SU-DHL-6 (cell line): ENCODE measurements around the gene UPK3A.
A peak's percentile ranks its signal among the peaks of the same experiment; 100 is the strongest.

ENCODE experiments used
- H2AFZ ChIP-seq: fragments of 200-600 bp; sonication (generic); 2 replicates; pipeline ENCODE4 v1.6.1; 2014; ENCODE audit warnings: low read depth, mild to moderate bottlenecking, moderate library complexity, mixed read lengths, antibody characterized with exemption, low read length; ENCODE audit not compliant: severe bottlenecking
- H3F3A ChIP-seq: fragments of 200-600 bp; shearing (Covaris generic); 2 replicates; pipeline ENCODE4 v1.6.0; 2016; ENCODE audit warnings: antibody characterized with exemption, mild to moderate bottlenecking; ENCODE audit not compliant: insufficient read depth
- H3K27ac ChIP-seq: fragments of 200-600 bp; sonication (generic); 2 replicates; pipeline ENCODE4 v1.5.1; 2016; ENCODE audit warnings: low read depth, mild to moderate bottlenecking, low read length, moderate library complexity, mixed read lengths
- H3K27me3 ChIP-seq: fragments of 200-600 bp; sonication (generic), shearing (Covaris generic); 2 replicates; pipeline ENCODE4 v1.6.0; 2014; ENCODE audit warnings: mild to moderate bottlenecking, low read length
- H3K36me3 ChIP-seq: fragments of 200-600 bp; sonication (generic); 2 replicates; pipeline ENCODE4 v1.6.1; 2014; ENCODE audit warnings: mild to moderate bottlenecking, low read length, mixed read lengths
- H3K4me2 ChIP-seq: fragments of 300-600, 200-600 bp; shearing (Covaris generic), sonication (generic); 2 replicates; pipeline ENCODE4 v1.6.0; 2014; ENCODE audit warnings: low read length, low read depth, mild to moderate bottlenecking; ENCODE audit not compliant: poor library complexity, severe bottlenecking
- H3K4me3 ChIP-seq: fragments of 200-600 bp; sonication (generic); 2 replicates; pipeline ENCODE4 v1.5.1; 2014; ENCODE audit warnings: antibody characterized with exemption, low read length, mild to moderate bottlenecking, mixed read lengths; ENCODE audit not compliant: insufficient read depth, poor library complexity, severe bottlenecking
- H3K79me2 ChIP-seq: fragments of 200-600 bp; sonication (generic); 2 replicates; pipeline ENCODE4 v1.6.1; 2014; ENCODE audit warnings: mild to moderate bottlenecking, low read length, moderate library complexity; ENCODE audit not compliant: insufficient read depth
- H3K9ac ChIP-seq: fragments of 200-600 bp; sonication (generic); 2 replicates; pipeline ENCODE4 v1.7.0; 2014; ENCODE audit warnings: mild to moderate bottlenecking, low read length
- H3K9me2 ChIP-seq: fragments of 200-600 bp; sonication (generic); replicated peaks from 2 replicates; pipeline ENCODE4 v1.6.1; 2014; ENCODE audit warnings: low read length; ENCODE audit not compliant: insufficient read depth
- H3K9me3 ChIP-seq: fragments of 200-600 bp; sonication (generic); 2 replicates; pipeline ENCODE4 v1.6.1; 2014; ENCODE audit warnings: low read length, mixed read lengths; ENCODE audit not compliant: insufficient read depth
- H4K20me1 ChIP-seq: fragments of 200-600 bp; sonication (generic); 2 replicates; pipeline ENCODE4 v1.6.1; 2014; ENCODE audit warnings: low read depth, mild to moderate bottlenecking, antibody characterized with exemption, low read length, moderate library complexity, mixed read lengths
- CTCF ChIP-seq: fragments of 200-600 bp; sonication (generic); IDR thresholded peaks from one replicate; pipeline ENCODE4 v1.5.1; 2017; ENCODE audit warnings: antibody characterized with exemption, mild to moderate bottlenecking, low read length, moderate library complexity; ENCODE audit not compliant: insufficient read depth, poor library complexity, severe bottlenecking
- EZH2phosphoT487 ChIP-seq: fragments of 200-600 bp; sonication (generic), shearing (Covaris generic); conservative IDR thresholded peaks from 2 replicates; pipeline ENCODE4 v1.6.1; 2018; ENCODE audit warnings: mild to moderate bottlenecking, antibody characterized with exemption, low read length, moderate library complexity, mixed read lengths

Gene UPK3A

GRCh38 chr22:45261407-45262088 lies 23.2 kb upstream of the UPK3A start:
- no peaks in the 10 kb centered on the region for H4K20me1 ChIP-seq
- no peak overlapping the region for H3K9ac ChIP-seq
- no peaks in the 10 kb centered on the region for H3K79me2 ChIP-seq
- H2AFZ ChIP-seq = no peak overlapping the region
- H3K27me3 ChIP-seq = no peaks in the 10 kb centered on the region
- no peaks in the 10 kb centered on the region for H3K9me2 ChIP-seq
- H3K9me3 ChIP-seq = no peaks in the 10 kb centered on the region
- no peak overlapping the region for H3K27ac ChIP-seq
- H3K4me2 ChIP-seq = no peak overlapping the region
- H3F3A ChIP-seq = no peaks in the 10 kb centered on the region
- H3K4me3 ChIP-seq = no peak overlapping the region
- H3K36me3 ChIP-seq = no peaks in the 10 kb centered on the region
- TF ChIP-seq EZH2phosphoT487 (no peak), CTCF (no peak)

GRCh38 chr22:45262195-45262930 lies 22.4 kb upstream of the UPK3A start:
- Histone ChIP-seq H3K4me2 (peak overlapping the region; percentile 23), H3K79me2 (no peaks in the 10 kb centered on the region), H2AFZ (no peak overlapping the region), H3K9me2 (no peaks in the 10 kb centered on the region), H3K4me3 (peak overlapping the region; percentile 5), H3K27ac (no peak overlapping the region), H3K9ac (no peak overlapping the region), H3F3A (no peaks in the 10 kb centered on the region), H3K27me3 (no peaks in the 10 kb centered on the region), H3K9me3 (no peaks in the 10 kb centered on the region), H4K20me1 (no peaks in the 10 kb centered on the region), H3K36me3 (no peaks in the 10 kb centered on the region)
- TF ChIP-seq CTCF = no peak
- no peak for TF ChIP-seq EZH2phosphoT487

- Histone ChIP-seq H2AFZ (no peak overlapping the region), H4K20me1 (no peaks in the 10 kb centered on the region), H3K9me2 (no peaks in the 10 kb centered on the region), H3K9me3 (no peaks in the 10 kb centered on the region), H3K79me2 (no peaks in the 10 kb centered on the region), H3K4me2 (peak overlapping the region; percentile 23), H3K4me3 (peak overlapping the region; percentile 5), H3K27ac (peak overlapping the region; percentile 18; the same call in 1 of the 2 replicates), H3K27me3 (no peaks in the 10 kb centered on the region), H3F3A (no peaks in the 10 kb centered on the region), H3K36me3 (no peaks in the 10 kb centered on the region), H3K9ac (no peak overlapping the region)
- TF ChIP-seq EZH2phosphoT487 = no peak
- no peak for TF ChIP-seq CTCF
Measured at GRCh38 chr22:45262931-45263462, 21.8 kb upstream of the UPK3A start.
